T-helper 2 cell (primary cell): Measurements from ENCODE around the gene KCNH2.
"Not testable (repeated sequence)": the region's sequence is repeated elsewhere in the genome, so short reads cannot be mapped to it uniquely, and the experiment has no call there.

Experiments
- DNase-seq, 5 experiments: peaks; one replicate each; pipeline versions ENCODE4 v3.0.0 to v3.0.0-alpha.2; 2012 to 2022
- total RNA-seq, 2 donors: gene quantifications; one replicate each; lab custom pipeline; 2026; lab: John Stamatoyannopoulos, UW

The KCNH2 gene, protein sequence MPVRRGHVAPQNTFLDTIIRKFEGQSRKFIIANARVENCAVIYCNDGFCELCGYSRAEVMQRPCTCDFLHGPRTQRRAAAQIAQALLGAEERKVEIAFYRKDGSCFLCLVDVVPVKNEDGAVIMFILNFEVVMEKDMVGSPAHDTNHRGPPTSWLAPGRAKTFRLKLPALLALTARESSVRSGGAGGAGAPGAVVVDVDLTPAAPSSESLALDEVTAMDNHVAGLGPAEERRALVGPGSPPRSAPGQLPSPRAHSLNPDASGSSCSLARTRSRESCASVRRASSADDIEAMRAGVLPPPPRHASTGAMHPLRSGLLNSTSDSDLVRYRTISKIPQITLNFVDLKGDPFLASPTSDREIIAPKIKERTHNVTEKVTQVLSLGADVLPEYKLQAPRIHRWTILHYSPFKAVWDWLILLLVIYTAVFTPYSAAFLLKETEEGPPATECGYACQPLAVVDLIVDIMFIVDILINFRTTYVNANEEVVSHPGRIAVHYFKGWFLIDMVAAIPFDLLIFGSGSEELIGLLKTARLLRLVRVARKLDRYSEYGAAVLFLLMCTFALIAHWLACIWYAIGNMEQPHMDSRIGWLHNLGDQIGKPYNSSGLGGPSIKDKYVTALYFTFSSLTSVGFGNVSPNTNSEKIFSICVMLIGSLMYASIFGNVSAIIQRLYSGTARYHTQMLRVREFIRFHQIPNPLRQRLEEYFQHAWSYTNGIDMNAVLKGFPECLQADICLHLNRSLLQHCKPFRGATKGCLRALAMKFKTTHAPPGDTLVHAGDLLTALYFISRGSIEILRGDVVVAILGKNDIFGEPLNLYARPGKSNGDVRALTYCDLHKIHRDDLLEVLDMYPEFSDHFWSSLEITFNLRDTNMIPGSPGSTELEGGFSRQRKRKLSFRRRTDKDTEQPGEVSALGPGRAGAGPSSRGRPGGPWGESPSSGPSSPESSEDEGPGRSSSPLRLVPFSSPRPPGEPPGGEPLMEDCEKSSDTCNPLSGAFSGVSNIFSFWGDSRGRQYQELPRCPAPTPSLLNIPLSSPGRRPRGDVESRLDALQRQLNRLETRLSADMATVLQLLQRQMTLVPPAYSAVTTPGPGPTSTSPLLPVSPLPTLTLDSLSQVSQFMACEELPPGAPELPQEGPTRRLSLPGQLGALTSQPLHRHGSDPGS
- 4.2 to 4.4 reads per million in 2 donors for total RNA-seq

DNA sequence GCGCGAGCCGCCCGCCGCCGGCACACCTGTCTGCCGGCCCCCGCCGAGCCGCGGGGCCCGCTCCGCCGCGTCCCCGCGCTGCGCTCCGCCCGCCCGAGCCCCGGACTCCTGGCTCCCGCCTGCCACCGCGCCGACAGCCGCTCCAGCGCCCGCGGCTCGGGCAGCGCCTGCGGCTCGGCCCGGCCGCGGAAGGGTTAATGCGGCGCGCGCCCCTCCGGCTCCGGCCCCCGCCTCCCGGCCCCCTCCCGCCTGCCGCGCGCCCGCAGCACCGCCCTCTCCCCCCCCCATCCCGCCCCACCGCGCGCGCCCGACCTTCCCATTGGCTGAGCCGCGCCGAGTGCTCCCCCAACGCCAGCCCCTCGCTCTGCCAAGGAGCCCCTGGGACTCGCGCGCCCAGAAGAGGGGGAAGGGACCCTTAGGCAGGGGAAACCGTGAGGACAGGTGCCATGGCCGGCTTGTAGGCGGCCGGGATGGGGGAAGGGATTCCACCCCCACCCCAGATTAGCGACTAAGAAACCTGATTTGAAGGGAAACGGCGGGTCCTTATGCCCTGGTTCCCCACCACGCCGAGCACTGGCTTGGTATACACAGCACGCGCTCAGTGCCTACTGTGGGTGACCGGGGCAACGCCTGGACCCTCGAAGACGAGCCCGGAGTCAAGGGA, at the start of gene KCNH2:
KCNH2 (minus strand) TSS at position 196 of the 664 bp plus-strand sequence. CDS start 408 bp downstream, outside the sequence.
- DNase-seq = peak in 2 of 5 experiments; percentile 44 to 47

DNA sequence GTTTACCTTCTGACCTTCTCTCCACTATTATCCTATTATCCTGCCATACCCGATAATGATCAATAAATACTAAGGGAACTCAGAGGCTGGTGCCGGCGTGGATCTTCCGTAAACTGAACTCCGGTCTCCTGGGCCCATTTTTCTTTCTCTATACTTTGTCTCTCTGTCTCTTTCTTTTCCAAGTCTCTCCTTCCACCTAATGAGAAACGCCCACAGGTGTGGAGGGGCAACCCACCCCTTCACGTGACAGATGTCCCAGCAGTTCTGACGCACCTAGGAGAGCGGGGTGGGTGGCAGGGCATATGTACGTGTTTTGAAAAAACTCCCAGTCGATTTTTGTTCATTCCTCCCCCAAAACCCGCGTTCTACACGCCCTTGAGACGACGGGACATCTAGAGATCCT, 49.6 kb upstream of the KCNH2 start:
- DNase-seq = not testable (repeated sequence)

DNA sequence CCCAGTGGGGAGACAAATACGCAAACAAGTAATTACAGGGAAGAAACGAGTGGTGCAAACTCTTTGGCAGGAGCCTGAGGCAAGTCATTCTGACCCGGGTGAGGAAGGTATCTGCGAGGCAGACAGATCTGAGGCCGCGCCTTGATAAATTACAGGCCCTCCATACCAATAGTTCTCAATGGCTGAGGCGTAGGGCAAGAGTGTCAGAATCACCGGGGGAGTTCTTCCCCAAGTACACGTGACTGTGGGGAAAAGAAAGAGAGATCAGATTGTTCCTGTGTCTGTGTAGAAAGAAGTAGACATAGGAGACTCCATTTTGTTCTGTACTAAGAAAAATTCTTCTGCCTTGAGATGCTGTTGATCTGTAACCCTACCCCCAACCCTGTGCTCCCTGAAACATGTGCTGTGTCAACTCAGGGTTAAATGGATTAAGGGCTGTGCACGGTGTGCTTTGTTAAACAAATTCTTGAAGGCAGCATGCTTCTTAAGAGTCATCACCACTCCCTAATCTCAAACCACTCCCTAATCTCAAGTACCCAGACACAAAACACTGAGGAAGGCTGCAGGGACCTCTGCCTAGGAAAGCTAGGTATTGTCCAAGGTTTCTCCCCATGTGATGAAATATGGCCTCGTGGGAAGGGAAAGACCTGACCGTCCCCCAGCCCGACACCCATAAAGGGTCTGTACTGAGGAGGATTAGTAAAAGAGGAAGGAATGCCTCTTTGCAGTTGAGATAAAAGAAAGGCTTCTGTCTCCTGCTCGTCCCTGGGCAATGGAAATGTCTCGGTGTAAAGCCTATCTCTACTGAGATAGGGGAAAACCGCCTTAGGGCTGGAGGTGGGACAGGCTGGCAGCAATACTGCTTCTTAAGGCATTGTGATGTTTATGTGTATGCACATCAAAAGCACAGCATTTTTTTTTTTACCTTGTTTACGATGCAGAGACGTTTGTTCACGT, 48.9 kb upstream of the KCNH2 start:
- DNase-seq = not testable (repeated sequence)

DNA sequence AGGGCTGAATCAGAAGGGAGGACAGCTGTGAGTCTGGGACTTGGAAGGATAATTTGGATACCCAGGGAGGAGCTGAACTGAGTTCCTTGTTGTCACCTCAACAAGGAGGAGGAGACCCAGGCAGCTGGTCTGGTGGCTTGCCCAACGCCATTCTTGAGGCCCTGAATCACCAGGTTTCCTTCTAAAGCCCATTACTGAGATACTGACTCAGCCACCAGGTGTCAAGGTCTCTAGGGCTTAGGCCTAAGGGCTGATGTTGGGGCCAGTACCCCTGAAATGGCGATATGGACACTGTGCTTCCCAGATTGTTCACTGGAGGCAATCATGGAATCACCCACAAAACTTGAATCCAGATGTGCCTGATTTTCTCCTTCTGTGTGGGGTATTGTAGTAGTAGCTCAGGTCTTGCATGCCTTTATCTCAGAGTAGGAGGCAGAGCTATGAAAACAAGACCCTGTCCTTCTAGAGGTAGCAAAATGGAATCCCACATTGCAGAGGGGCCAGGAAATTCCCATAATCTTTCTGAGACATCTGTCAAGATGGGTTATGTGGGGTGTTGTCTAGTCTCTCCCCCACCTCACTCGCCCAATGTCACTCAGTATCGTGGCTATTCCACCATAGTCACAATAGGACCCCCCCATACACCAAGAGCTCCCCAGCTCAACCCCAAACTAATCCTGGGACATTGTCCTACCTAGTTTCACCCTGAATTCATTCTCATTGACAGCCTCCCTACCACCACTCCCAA, 48.0 kb upstream of the KCNH2 start:
- DNase-seq = no peak

DNA sequence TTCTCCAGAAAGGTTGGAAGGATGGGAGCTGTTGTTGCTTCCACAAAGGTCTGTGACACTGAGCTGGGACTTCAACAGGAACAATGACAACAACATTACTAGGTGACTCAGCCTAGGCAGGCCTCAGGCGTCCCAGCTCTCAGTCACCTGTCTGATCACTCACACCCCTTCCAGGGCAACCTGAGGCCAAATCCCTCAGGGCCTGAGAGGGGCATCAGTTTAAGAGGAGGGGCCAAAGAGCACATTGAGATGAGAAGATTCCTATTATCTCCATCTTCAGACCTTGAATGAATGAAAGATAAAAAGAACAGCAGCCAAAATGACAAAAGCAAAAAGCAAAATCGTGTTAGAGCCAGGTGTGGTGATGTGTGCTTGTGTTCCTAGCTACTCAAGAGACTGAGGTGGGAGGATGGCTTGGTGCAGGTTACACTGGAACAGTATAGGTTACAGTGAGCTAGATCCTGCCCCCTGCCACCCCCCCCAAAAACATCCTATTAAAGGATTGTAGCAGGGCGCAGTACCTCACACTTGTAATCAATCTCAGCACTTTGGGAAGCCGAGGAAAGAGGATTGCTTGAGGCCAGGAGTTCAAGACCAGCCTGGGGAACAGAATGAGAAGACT, 46.4 kb upstream of the KCNH2 start, which contains the start of gene ATG9B:
ATG9B (minus strand) TSS at position 60 of the 622 bp plus-strand sequence. CDS start 71 bp downstream, outside the sequence.
- DNase-seq = no peak

DNA sequence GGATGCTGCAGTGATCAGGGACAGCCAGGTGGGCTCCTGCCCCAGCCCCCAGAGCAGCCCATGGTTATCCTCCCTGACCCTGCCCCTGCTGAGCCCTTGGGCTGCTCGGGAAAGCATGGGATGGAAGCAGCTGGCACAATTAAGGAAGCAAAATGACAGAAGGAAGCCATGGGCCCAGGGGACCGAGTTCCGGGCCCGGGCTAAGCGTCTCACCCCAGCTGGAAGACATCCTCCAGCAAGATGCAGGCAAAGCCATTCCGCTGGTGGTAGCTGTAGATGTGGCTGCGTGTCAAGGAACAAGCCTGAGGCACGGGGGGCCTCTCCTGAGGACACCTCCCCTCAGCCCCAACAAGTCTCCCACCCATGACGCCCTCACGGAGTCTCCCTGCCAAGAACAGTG, 45.1 kb upstream of the KCNH2 start:
- DNase-seq = no peak

DNA sequence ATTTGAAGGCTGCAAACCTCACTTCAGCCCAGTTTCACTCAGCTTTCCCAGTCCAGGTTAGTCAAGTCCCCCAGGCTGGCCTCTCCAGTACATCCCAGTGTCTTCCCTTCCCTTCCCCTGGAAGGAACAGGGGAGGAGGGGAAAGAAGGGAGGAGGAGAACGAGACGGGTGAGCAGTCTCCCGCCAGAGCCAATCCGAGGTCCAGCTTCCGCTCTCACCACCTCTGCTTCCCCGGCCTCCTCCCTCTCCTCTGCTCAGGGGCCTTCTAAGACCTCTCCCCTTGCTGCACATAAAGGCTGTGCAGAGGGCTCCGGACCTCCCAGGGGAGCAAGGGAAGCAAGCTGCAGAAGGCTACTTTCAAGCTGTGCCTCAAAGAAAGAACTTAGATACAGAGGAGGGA, 42.1 kb upstream of the KCNH2 start:
- no peak for DNase-seq

DNA sequence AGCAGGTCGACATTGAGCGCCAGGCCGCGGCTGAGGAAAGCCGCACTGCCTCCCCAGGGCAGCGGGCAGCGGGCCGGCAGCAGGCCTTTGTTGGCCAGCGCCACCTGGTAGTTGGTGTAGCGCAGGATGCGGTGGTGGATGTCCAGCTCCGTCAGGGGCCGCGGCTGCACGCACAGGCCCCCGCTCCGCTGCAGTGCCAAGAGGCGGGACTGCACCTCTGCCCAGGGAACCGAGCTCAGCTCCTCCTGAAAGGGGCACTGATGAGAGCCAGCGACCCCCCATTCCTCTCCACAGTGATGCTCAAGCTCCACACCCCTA, 41.0 kb upstream of the KCNH2 start:
- no peak for DNase-seq

DNA sequence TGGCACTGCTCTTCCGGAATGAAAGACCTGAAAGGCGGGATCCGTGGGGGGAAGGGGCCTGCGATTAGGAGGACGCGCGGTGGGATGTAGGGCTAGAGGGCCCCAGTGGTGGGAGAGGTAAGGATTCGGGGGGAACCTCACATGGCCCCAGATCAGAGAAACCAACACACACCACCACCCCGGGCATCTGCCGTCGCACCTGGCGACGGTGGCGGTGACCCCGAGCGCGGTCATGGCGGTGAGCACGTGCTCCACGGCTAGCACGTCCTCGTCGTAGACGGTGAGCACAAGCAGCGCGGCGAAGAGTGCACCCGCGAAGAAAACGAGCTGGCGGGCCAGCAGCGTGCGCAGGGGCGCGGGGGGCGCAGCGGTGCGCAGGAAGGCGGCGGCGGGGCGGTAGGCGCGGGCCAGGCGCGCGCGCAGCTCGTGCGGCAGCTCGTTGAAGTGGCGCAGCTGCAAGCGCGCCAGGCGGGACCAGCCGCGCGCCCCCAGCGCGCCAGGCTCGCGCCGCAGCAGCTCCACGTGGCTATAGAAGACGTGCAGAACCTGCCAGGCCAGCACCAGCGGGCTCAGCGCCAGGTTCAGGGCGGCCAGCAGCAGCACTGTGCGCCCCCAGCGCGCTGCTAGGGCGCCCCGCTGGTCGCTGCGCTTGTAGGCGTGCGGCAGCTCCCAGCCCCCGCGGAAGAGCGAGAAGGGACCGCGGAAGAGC, 40.5 kb upstream of the KCNH2 start:
- peak in 3 of 5 experiments; percentile 32 to 75 (median 52) for DNase-seq

DNA sequence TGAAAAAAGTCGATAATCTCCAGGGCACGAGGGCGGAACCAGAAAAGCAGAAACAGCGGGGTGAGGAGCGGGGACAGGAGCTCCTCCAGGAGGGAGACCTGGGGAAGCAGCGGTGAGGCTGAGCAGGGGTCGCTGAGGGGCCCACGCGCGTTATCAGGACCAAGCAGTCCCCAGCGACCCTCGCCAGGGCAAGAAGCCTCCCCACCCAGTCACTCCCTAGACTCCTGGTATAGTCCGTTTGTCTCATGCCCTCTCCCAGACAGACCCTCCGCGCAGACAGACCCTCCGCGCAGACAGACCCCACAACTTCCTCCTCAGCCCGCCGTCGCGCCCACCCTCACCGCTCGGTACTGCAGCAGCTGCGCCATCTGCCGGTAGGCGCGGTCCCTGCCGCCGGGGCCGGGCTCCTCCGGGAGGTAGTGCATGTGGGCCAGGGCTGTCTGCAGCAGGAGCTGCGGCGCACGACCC, 39.9 kb upstream of the KCNH2 start:
- peak; percentile 68 to 77 (median 73) for DNase-seq

DNA sequence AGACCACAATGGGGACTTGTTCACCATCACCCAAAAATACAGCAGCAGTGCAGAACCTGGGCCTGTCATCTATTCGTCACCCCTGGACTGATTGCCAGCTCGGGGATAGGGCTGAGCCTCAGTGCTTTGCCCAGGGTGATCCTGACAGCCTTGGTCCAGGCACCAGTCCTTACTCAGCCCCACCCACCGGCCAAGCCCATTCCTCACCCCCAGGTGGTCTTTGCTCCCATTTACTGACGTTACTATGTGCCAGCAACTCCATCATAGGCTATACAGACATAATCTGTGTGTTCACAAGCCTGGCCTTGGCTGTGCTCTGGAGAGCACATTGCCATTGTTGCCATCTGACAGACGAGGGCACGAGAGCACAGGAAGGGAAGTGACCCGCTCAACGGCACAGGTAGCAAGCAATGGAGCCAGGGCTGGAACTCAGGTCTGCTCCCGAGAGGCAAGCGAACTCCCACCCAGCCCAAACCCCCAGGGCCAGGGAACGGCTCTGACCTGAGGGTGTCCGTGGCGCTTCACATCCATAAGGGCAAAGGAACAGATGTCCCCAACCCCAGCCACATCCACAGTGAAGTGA, 39.3 kb upstream of the KCNH2 start:
- peak in 1 of 5 experiments; percentile 18 for DNase-seq

DNA sequence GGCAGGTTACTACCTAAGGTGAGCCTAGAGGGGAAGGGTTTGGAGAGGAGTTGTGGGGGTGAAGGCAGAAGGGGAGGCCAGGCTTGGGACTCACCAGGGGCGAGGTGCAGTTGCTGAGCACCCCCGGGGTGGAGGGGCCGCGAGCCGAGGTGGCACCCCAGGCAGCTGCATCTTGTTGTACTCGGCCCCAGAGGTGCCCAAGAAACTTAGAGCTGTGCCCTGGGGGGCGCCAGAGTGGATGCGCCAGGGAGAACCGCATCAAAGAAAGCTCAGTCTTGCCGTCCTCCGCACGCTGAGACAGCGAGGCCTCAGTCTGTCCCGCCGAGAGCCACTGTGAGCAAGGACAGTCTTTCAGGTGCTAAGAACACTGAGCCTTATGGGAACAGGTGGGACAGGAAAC, 38.8 kb upstream of the KCNH2 start:
- DNase-seq = no peak

DNA sequence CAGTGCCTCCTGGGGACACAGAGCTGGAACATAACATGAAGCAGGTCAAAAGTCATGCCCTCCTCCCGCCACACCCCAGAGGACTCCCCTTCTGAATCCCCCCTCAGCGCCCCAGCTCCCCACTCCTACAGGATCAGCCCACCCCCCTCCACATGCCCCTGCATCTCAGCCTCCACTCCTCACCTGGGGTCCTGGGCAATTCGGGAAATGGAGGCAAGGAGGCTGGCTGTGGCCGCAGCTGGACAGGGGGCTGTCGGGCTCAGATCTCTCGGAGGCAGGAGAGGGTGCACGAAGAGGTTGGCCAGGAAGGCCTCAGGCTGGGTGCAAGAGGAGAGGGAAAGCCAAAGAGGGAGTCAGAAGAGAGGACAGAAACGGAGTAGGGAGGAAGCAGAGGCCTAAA, 38.4 kb upstream of the KCNH2 start:
- DNase-seq = no peak

DNA sequence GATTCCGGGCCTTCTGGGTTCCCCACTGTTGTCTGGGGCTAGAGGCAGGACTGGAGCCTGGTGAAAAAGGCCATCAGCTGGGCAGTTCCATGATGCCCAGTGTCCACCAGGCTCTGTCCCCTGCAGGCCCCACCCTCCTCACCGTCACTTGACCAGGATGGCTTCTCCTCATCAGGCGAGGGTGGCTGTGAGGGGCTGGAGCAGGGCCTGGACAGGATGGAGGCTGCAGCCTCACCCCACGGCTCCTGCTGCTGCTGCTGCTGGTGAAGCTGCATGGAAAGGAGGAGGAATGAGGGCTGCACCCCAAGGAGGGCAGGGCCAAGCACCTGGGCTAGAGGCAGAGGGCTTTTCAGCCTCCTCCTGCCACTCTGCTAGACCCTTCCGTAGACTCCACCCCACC, 37.8 kb upstream of the KCNH2 start:
- DNase-seq = no peak

DNA sequence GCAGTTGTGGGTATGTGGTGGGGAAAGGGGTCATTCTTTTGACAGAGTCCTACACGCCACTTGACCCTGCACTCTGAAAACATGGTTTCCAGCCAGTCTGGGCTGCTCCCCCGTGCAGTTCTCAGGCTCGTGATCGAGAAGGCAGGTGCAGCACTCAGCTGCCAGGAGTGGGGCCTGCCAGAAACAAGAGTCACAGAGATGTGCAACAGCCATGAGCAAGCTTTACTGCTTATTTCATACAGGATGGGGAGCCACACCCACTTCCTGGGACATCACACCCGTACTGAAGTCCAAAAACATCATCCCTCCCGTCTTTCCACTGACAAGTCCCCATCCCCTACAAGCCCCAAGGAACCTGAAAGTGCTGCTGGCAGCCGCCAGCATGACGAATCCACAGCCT, 36.8 kb upstream of the KCNH2 start:
- DNase-seq = peak in 1 of 5 experiments; percentile 71

DNA sequence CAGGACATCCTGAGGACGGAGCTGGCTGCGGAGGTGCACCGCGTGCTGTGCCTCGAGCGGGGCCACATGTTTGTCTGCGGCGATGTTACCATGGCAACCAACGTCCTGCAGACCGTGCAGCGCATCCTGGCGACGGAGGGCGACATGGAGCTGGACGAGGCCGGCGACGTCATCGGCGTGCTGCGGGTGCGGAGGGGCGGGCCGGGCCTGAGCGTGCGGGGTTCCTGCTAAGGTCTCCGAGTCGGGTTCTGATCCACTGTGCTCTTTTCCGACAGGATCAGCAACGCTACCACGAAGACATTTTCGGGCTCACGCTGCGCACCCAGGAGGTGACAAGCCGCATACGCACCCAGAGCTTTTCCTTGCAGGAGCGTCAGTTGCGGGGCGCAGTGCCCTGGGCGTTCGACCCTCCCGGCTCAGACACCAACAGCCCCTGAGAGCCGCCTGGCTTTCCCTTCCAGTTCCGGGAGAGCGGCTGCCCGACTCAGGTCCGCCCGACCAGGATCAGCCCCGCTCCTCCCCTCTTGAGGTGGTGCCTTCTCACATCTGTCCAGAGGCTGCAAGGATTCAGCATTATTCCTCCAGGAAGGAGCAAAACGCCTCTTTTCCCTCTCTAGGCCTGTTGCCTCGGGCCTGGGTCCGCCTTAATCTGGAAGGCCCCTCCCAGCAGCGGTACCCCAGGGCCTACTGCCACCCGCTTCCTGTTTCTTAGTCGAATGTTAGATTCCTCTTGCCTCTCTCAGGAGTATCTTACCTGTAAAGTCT, 35.8 kb upstream of the KCNH2 start:
- DNase-seq = peak; percentile 75 to 98 (median 94)

DNA sequence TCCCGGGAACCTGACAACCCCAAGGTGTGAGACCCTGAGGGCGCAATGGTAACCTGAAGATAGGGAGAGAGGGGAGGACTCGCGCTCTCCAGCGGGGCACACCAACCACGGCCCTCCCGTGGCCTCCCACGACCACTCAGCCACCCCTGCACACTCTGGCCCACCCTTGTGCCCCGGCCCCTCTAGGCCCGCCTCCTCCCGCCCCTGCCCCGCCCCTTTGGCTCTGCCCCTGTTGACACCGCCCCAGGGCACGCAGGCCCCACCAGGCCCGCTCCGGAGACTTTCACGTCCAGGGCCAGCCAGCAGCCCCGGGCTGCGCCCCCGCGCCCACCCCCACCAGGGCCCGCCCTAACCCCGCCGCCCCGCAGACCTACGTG, 35.2 kb upstream of the KCNH2 start:
- no peak for DNase-seq

DNA sequence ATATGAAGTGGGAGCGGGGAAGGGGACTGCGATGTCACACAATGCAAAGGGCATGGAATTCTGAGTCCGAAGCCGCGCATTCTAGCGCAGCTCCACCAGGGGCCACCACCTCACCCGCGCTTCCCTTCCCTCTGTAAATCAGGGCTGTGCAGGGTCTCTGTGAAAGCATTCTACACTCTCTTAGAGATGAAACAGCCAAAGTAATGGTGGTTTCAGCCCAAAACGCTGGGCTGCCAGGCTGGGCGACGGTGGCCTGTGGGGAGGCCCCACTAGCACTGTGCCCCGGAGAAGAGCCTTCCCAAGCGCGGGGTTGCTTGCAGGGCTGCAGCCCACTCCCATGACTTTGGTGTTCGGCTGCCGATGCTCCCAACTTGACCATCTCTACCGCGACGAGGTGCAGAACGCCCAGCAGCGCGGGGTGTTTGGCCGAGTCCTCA, 34.8 kb upstream of the KCNH2 start:
- no peak for DNase-seq
